Activated naive CD4-positive, alpha-beta T cell treated with anti-CD3 and anti-CD28 coated beads, Interleukin-2, amount 50 U/mL, for 24 hours (primary cell): ENCODE results near the gene SULT6B1.

Source experiments
- H3K27ac Mint-ChIP-seq: one replicate; pipeline ENCODE4 v1.8.0; 2021; ENCODE audit warnings: mild to moderate bottlenecking, mixed read lengths
- H3K27me3 Mint-ChIP-seq: one replicate; pipeline ENCODE4 v1.8.0; 2021; ENCODE audit warnings: mixed read lengths
- H3K36me3 Mint-ChIP-seq: one replicate; pipeline ENCODE4 v1.8.0; 2021; ENCODE audit warnings: mixed read lengths
- H3K4me1 Mint-ChIP-seq: one replicate; pipeline ENCODE4 v1.8.0; 2021; ENCODE audit warnings: mixed read lengths
- H3K4me3 Mint-ChIP-seq: one replicate; pipeline ENCODE4 v1.8.0; 2021; ENCODE audit warnings: mild to moderate bottlenecking, mixed read lengths
- H3K9me3 Mint-ChIP-seq: one replicate; pipeline ENCODE4 v1.8.0; 2021; ENCODE audit warnings: mixed read lengths

The SULT6B1 gene

GRCh38 chr2:37180006-37180639 is 8.3 kb downstream of the SULT6B1 start:
- Mint-ChIP-seq H3K4me3 (no peak overlapping the region), H3K4me1 (no peaks in the 10 kb centered on the region), H3K36me3 (no peaks in the 10 kb centered on the region), H3K9me3 (no peaks in the 10 kb centered on the region), H3K27me3 (peaks cover 4% of the 10 kb centered on the region), H3K27ac (no peak overlapping the region)

DNA sequence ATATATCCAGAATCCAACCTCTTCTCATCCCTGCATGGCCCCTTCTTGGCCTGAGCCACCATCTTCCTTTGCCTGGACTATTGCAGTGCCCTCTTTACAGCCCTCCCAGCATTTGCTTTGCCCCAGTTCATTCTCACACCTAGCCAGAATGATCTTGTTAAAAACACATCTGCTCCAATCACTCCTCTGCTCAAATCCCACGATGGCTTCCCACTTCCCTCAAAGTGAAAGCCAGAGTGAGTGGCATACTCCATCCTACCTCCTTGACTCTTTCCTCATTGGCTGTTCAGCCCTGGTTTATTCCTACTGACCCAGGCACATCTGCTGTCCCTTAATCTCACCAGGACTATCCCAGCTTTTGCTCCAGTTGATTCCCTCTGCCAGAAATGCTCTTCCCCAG is 14.7 kb downstream of the SULT6B1 start:
- Mint-ChIP-seq H3K27ac (no peak overlapping the region), H3K27me3 (no peaks in the 10 kb centered on the region), H3K36me3 (no peaks in the 10 kb centered on the region), H3K9me3 (no peaks in the 10 kb centered on the region), H3K4me3 (no peak overlapping the region), H3K4me1 (no peaks in the 10 kb centered on the region)

DNA sequence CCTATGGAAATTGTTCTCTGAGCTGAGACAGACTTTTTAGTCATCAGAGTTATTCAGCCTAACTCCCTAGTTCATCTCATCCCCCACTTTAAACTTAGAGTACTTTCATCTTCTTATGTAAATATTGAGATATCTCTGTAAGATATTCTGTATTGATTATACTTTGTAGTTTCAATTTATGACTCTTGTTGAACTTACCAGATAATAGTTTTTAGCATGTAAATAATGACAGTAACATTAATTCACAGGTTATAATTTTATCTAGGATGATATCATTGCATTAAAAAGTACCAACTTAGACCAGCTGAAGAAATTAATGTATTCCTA is 16.9 kb downstream of the SULT6B1 start:
- Mint-ChIP-seq H3K27me3 (no peaks in the 10 kb centered on the region), H3K27ac (no peak overlapping the region), H3K36me3 (no peaks in the 10 kb centered on the region), H3K4me3 (no peak overlapping the region), H3K4me1 (peaks cover 1% of the 10 kb centered on the region), H3K9me3 (no peaks in the 10 kb centered on the region)

DNA sequence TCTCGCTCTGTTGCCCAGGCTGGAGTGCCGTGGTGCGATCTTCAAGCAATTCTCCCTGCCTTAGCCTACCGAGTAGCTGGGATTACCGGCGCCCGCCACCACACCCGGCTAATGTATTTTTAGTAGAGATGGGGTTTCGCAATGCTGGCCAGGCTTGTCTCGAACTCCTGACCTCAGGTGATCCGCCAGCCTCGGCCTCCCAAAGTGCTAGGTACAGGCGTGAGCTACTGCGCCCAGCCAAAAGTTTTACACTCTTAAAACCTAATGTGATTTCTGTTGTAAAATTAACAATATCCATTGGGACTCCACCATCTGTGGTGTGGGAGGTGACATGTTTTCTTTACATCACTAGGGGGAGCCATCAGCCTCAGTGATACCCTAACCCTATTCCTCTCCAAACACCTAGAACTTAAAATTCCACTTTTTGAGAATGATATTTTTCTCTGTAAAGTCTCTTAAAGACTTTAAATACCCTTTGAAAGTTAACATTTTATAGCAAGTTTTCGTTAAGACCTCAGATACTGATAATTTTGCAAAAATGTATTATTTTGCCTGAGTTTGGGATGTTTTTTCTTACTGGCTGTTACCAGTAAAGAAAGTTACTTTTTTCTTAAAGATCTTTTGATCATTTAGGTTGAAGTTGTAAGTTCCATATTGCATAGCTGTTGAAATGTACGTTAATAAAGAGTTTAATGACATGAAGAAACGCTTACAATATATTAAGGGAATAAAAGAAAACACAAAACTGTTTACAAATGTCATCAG is 20.1 kb downstream of the SULT6B1 start:
- Mint-ChIP-seq H3K27ac (no peak overlapping the region), H3K36me3 (peaks cover 5% of the 10 kb centered on the region), H3K27me3 (no peaks in the 10 kb centered on the region), H3K4me3 (no peak overlapping the region), H3K4me1 (peaks cover 3% of the 10 kb centered on the region), H3K9me3 (peaks cover 6% of the 10 kb centered on the region)

- peaks cover 5% of the 10 kb centered on the region for H3K36me3 Mint-ChIP-seq
These were observed 20.8 kb downstream of the SULT6B1 start for GRCh38 chr2:37167636-37168180.

GRCh38 chr2:37164757-37165156 is 23.7 kb downstream of the SULT6B1 start:
- Mint-ChIP-seq H3K4me3 (no peak overlapping the region), H3K9me3 (peaks cover 6% of the 10 kb centered on the region), H3K36me3 (peaks cover 5% of the 10 kb centered on the region), H3K4me1 (peaks cover 3% of the 10 kb centered on the region), H3K27me3 (no peaks in the 10 kb centered on the region), H3K27ac (no peak overlapping the region)

More at GRCh38 chr2:37167636-37168180, 20.8 kb downstream of the SULT6B1 start:
- Mint-ChIP-seq H3K9me3 (peaks cover 6% of the 10 kb centered on the region), H3K4me3 (no peak overlapping the region), H3K27me3 (no peaks in the 10 kb centered on the region), H3K4me1 (peaks cover 3% of the 10 kb centered on the region), H3K27ac (no peak overlapping the region)

- Mint-ChIP-seq H3K4me1 (peaks cover 52% of the 10 kb centered on the region), H3K27me3 (no peaks in the 10 kb centered on the region), H3K27ac (peak within 1 kb of the TSS; percentile 94), H3K4me3 (peak within 1 kb of the TSS; percentile 96), H3K9me3 (no peaks in the 10 kb centered on the region), H3K36me3 (peaks cover 18% of the 10 kb centered on the region)
These were observed 31.4 kb downstream of the SULT6B1 start, which contains the start of gene EIF2AK2 for GRCh38 chr2:37156857-37157714. Gene EIF2AK2 (minus strand): TSS chr2:37156980. CDS start chr2:37147806, 9,174 bp downstream.

GRCh38 chr2:37156071-37156856 is 32.2 kb downstream of the SULT6B1 start:
- Mint-ChIP-seq H3K4me1 (peaks cover 56% of the 10 kb centered on the region), H3K9me3 (no peaks in the 10 kb centered on the region), H3K27ac (peak overlapping the region; percentile 89), H3K36me3 (peaks cover 23% of the 10 kb centered on the region), H3K27me3 (no peaks in the 10 kb centered on the region), H3K4me3 (peak overlapping the region; percentile 96)

DNA sequence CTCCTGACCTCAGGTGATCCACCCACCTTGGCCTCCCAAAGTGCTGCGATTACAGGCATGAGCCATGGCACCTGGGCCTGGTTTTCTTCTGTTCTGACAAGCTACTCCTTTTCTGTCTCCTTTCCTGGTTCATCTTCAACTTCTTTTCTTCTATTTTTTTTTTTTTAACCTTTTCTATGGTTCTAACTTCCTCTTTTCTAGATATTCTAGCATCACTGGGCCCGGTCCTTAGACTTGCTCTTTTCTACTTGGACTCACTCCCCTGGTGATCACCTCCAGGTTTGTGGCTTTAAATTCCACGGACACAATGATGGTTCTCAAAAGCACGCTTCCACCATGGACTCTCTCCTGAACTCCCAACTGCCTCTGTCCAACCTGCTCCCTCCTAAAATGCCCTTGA is 33.7 kb downstream of the SULT6B1 start:
- Mint-ChIP-seq H3K27me3 (no peaks in the 10 kb centered on the region), H3K27ac (peak overlapping the region; percentile 63), H3K36me3 (peaks cover 25% of the 10 kb centered on the region), H3K4me1 (peaks cover 69% of the 10 kb centered on the region), H3K9me3 (no peaks in the 10 kb centered on the region), H3K4me3 (peak overlapping the region; percentile 96)

DNA sequence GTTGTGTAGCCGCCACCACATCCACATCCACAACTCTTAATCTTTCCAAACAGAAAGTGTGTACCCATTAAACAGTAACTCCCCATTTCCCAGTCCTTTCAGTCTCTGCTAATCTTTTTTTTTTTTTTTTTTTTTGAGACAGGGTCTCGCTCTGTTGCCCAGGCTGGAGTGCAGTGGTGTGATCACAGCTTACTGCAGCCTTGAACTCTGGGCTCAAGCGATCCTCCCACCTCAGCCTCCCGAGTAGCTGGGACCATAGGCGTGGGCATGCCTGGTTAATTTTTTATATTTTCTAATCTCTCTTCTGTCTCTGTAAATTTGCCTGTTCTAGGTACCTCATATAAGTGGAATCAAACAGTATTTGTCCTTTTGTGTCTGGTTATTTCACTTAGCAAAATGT is 35.2 kb downstream of the SULT6B1 start:
- peaks cover 75% of the 10 kb centered on the region for H3K4me1 Mint-ChIP-seq
- H3K27ac Mint-ChIP-seq, result peak overlapping the region; percentile 47
- peak overlapping the region; percentile 2 for H3K4me3 Mint-ChIP-seq
- no peaks in the 10 kb centered on the region for H3K9me3 Mint-ChIP-seq
- no peaks in the 10 kb centered on the region for H3K27me3 Mint-ChIP-seq
- H3K36me3 Mint-ChIP-seq, result peaks cover 31% of the 10 kb centered on the region

GRCh38 chr2:37149626-37150322 is 38.7 kb downstream of the SULT6B1 start:
- Mint-ChIP-seq H3K4me3 (no peak overlapping the region), H3K9me3 (no peaks in the 10 kb centered on the region), H3K4me1 (peaks cover 48% of the 10 kb centered on the region), H3K27ac (peak overlapping the region; percentile 38), H3K27me3 (no peaks in the 10 kb centered on the region), H3K36me3 (peaks cover 37% of the 10 kb centered on the region)

DNA sequence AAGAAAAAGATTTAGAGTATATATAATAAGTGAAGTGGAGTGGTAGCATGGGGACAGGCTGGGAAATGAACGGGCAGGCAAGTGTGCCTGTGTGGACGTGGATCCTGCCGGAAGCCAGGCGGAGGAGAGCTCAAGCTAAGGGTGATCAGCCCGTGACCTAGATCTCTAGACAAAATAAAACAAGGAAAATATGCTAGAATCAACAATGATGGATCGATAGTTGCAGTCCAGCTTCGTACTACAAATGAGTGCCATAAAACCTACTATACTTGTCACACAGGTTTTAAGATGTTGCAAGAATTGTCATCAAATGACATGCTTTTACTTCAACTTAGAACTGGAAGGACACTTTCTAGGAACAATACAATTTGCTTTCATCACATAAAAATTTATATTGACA is 40.1 kb downstream of the SULT6B1 start:
- H3K4me3 Mint-ChIP-seq, result no peak overlapping the region
- H3K9me3 Mint-ChIP-seq, result no peaks in the 10 kb centered on the region
- peaks cover 39% of the 10 kb centered on the region for H3K4me1 Mint-ChIP-seq
- no peaks in the 10 kb centered on the region for H3K27me3 Mint-ChIP-seq
- peak overlapping the region; percentile 59 for H3K27ac Mint-ChIP-seq
- H3K36me3 Mint-ChIP-seq, result peaks cover 31% of the 10 kb centered on the region

GRCh38 chr2:37146062-37146461 is 42.4 kb downstream of the SULT6B1 start:
- Mint-ChIP-seq H3K4me3 (no peak overlapping the region), H3K36me3 (peaks cover 23% of the 10 kb centered on the region), H3K27me3 (no peaks in the 10 kb centered on the region), H3K27ac (no peak overlapping the region), H3K4me1 (peaks cover 23% of the 10 kb centered on the region), H3K9me3 (no peaks in the 10 kb centered on the region)

GRCh38 chr2:37143974-37144373 is 44.5 kb downstream of the SULT6B1 start:
- Mint-ChIP-seq H3K9me3 (no peaks in the 10 kb centered on the region), H3K4me1 (peaks cover 9% of the 10 kb centered on the region), H3K36me3 (peaks cover 27% of the 10 kb centered on the region), H3K27ac (no peak overlapping the region), H3K27me3 (no peaks in the 10 kb centered on the region), H3K4me3 (no peak overlapping the region)
